NAMALWA (cell line): ENCODE measurements around the gene PSMG4.

Source experiments
- DNase-seq: peaks from one replicate; pipeline ENCODE4 v3.0.0-alpha.2; 2015; ENCODE audit warnings: low spot score

Gene PSMG4

DNA sequence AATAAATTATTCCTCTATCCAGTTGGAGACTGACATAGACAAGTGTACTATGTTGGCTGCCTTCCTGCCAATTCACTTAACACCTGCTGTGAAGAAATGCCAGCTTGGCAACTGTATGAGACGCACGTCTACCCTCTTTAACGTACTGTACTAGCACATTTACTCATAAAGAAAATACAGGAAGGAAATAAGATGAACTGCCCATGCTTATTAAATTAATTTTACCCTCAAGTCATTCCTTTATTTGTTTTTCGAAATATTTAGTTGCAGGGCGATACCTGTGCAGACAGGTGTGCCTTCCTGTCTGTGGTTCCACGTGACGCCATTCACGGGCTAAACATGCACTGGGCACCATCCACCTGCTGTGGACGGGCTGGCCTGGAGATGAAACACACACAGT is 52.0 kb downstream of the PSMG4 start:
- DNase-seq = no peak

DNA sequence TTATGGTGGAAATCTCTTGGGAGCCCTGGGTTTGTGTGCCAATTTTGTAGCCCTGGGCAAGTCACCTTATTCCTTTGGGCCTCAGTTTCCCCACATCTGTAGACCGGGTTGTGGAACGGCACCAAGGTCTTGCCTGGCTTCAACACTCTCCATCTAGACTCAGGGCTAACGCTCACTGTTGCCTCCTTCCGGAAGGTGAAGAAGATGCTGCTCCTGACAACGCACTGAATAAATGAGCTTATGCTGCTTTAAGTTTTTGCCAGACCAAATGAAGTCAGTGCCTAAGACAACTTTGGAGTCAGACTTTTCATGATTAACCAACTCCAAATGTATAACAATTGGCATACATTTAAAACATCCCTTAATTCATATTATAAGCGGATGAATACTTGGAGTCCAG is 53.1 kb downstream of the PSMG4 start:
- DNase-seq = no peak

DNA sequence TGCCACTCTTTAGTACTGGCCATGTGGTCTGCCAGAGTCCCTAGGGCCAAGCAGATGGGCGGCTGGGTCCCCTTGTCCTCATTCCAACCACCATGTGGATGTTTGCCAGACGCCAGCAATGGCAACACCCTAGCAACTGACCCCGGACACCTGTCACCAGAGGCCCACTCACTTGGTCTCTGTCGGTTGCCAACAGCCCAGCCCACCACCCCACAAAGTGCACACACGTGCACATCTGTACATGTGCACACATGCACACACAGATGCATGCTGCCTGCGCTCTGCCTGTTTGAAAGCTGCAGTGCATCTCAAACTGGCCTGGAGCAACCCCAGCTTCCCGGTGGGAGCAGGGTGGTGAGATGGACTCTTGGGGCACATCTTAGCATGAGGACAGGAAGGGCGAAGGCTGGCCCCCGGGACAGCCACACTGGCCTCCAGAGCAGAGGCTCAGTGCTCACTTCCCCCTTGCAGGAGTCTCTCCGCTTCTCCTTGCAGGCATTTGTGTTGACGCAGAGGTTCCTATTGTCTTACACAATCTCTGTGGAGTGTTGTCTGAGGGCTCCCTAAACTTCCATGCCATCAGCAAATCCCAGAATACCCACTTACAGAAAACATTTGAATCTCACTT is 54.0 kb downstream of the PSMG4 start:
- no peak for DNase-seq

DNA sequence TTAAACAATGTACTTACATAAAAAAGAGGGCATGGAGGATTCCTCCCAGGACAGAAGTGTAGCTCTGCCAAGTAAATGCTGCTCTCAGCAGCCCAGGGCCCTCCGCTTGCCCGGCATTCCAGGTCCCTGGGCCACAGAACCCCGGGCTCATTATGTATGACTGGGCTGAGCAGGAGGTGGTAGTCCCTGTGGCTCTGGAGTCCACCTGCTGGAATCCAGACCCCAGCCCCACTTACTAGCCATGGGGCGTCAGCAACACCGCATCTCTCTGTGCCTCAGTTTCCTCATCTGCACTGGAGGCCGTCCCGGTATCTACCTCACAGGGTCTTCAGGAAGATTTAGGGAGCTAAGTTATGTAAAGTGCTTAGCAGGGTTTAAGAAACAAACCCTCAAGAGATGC is 55.4 kb downstream of the PSMG4 start:
- DNase-seq = no peak

DNA sequence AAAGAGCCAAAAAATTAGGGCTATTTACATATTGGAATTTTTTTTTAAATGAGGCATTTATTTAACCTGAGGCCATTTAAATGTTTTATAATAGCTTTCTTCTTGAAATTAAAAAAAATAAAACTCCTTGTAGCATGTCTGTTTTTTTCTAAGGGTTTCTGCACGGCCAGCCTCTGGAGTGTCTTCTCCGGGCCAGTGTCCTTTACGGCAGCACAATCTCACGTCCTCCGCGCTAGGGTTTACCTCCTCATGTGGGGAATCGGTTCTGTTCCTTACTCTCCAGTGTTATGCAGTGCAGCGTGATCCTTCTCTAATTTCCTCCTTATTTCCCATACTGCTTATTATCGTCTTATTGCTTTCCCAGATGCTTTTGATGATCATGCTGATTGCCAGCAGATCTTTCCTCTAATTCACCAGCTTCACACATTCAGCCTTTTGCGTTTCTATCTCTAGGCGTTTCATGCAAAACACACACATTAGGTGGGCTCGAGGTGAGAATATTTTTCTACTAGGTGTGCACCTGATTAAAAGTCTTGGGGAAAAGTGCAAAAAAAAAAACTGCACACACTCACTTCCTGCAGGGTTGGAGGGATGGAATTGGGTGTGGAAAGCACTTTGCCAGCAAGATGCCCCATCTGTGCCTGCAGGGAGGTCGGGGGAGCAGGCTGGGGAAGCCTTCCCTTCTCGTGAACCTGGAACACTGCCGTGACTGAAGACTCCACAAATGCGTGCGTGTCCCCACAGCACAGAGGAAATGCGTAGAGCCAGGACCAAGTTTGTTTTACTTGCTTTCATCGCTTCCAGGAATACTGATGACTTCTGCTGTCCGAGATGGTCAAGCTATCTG is 56.1 kb downstream of the PSMG4 start:
- no peak for DNase-seq

DNA sequence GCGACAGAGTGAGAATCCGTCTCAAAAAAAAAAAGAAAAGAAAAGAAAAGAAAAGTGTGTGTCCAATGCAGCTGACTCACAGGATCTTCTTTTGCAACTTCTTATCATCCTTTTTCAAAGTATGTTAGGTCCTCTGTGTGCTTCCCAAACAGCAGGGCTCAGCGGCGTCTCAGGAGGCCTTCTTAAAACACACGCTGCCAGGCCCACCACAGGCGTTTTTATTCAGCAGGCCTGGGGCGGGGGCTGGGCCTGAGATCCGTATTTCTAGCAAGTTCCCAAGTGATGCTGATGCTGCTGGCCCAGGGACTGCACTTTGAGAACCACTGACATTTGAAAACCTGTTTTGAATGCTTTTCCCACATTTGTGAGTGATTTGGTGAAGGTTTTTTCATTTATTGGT is 57.1 kb downstream of the PSMG4 start:
- DNase-seq = no peak

DNA sequence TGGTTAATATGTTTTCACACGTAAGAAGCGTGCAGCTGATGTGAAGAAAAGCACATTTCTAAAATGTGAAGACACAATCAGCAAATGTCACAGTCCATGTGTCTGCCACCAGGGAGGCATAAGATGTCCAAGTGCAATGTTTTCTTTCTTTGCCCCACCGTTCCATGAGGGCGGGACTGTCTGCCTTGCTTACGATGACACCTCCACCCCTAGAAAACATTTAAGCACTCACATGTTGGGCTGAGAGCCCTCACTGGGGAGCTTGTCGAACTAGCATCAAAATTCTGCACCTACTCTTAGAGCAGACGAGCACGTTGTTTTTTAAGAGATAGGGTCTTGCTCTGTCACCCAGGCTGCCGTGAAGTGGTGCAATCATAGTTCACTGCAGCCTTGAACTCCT is 57.6 kb downstream of the PSMG4 start:
- DNase-seq = no peak

DNA sequence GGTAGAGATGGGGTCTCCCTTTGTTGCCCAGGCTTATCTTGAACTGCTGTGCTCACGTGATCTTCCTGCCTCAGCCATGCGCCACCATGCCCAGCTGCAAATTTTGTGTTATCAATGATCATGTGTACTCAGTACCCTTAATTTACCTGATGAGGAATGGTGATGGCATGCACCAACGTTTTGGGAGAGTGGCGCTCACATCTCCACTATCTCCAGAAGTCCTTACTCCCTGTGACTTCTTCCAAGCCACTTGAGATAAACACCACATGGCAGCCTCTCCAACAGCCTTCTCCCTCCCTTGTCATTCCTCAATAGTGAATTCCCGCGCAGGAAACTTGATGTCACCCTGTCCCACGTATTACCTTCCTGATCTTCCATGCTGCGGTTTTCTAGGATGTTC is 58.1 kb downstream of the PSMG4 start:
- no peak for DNase-seq
